ENCODE data around the gene FRZB.

The FRZB gene

GRCh38 chr2:182798736-182799135, 67.7 kb downstream of the FRZB start:
- DNase-seq (ENCODE audit: low read depth, low spot score) = no peak

- DNase-seq (ENCODE audit: low read depth, low spot score) = no peak
Measured at GRCh38 chr2:182792441-182792840, 74.0 kb downstream of the FRZB start.

GRCh38 chr2:182784777-182785176, 81.7 kb downstream of the FRZB start:
- DNase-seq (ENCODE audit: low read depth, low spot score) = no peak

- DNase-seq (ENCODE audit: low read depth, low spot score) = no peak
Measured at GRCh38 chr2:182784058-182784706, 82.3 kb downstream of the FRZB start.
